K562 treated with DMSO at 1 percent for 24 hours (cell line): ENCODE measurements around the gene IL17A. TPM values are rescaled to one million over a fixed set of nuclear protein-coding genes. Genes with fewer than 3 reads are reported as not detected.

ENCODE experiments used
- total RNA-seq: library from RNA; unstranded; fragments of 300-600 nt; gene quantifications from 2 replicates; pipeline ENCODE4 v1.2.3, GENCODE V29; 2022; ENCODE audit warnings: low read depth; ENCODE audit not compliant: insufficient read depth

IL17A gene
- not detected in 2 replicates for total RNA-seq

DNA sequence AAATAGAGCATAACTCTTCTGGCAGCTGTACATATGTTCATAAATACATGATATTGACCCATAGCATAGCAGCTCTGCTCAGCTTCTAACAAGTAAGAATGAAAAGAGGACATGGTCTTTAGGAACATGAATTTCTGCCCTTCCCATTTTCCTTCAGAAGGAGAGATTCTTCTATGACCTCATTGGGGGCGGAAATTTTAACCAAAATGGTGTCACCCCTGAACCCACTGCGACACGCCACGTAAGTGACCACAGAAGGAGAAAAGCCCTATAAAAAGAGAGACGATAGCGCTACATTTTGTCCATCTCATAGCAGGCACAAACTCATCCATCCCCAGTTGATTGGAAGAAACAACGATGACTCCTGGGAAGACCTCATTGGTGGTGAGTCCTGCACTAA, at the start of gene IL17A:
Gene IL17A (plus strand): TSS at position 301 of the 400 bp plus-strand sequence. CDS start 57 bp downstream, at position 358.

Other genes with a start within 250 kb of the IL17A start
- 0.08 TPM in 1 of 2 replicates, not detected in the other for gene PKHD1, start 98.8 kb upstream of the IL17A start, total RNA-seq
- not detected in 2 replicates for gene IL17F, start 58.1 kb downstream of the IL17A start, total RNA-seq
- 162 and 173 TPM in 2 replicates for gene MCM3, start 98.4 kb downstream of the IL17A start, total RNA-seq
- gene PAQR8, start 175.8 kb downstream of the IL17A start, total RNA-seq: 12.1 and 13.1 TPM in 2 replicates
- gene EFHC1, start 234.0 kb downstream of the IL17A start, total RNA-seq: 16.1 and 17.1 TPM in 2 replicates